ENCODE measurements around the gene KIFC3.

Gene KIFC3

GRCh38 chr16:57725151-57725550 is 77.1 kb downstream of the KIFC3 start:
- no peak for DNase-seq (ENCODE audit: low read depth)
- no peak overlapping the region for H3K4me3 ChIP-seq (ENCODE audit: low read depth, low read length)
- TF ChIP-seq CTCF (IDR thresholded peaks at IDR 0.05; ENCODE audit: low read depth, low read length) (no peak), MYC (IDR thresholded peaks at IDR 0.05; ENCODE audit: low read depth, low read length) (no peak), POLR2A (IDR thresholded peaks at IDR 0.05; ENCODE audit: extremely low read depth, insufficient read length) (no peak)
- TF ChIP-seq, protein P1, sequence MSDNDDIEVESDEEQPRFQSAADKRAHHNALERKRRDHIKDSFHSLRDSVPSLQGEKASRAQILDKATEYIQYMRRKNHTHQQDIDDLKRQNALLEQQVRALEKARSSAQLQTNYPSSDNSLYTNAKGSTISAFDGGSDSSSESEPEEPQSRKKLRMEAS (IDR thresholded peaks at IDR 0.05; ENCODE audit: low read depth, low read length) = no peak

DNA sequence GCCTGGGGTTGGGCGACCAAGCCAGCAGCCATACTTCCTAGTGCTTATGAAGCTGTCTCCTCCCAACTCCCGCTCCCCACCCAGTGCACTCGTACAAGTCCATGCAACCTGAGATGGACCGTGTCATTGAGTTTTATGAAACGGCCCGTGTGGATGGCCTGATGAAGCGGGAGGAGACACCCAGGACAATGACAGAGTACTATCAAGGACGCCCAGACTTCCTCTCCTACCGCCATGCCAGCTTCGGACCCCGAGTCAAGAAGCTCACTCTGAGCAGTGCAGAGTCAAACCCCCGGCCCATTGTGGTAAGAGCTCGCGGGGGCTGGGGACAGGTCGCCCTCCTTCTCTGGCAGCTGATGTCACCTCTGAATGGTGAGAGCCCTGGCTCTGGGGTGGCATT is 77.8 kb downstream of the KIFC3 start:
- TF ChIP-seq POLR2A (IDR thresholded peaks at IDR 0.05; ENCODE audit: extremely low read depth, insufficient read length) = no peak
- TF ChIP-seq CTCF (IDR thresholded peaks at IDR 0.05; ENCODE audit: low read depth, low read length) = no peak
- no peak for TF ChIP-seq MYC (IDR thresholded peaks at IDR 0.05; ENCODE audit: low read depth, low read length)
- TF ChIP-seq, protein P1 (IDR thresholded peaks at IDR 0.05; ENCODE audit: low read depth, low read length) = no peak
- H3K4me3 ChIP-seq (ENCODE audit: low read depth, low read length) = no peak overlapping the region
- DNase-seq (ENCODE audit: low read depth) = no peak

DNA sequence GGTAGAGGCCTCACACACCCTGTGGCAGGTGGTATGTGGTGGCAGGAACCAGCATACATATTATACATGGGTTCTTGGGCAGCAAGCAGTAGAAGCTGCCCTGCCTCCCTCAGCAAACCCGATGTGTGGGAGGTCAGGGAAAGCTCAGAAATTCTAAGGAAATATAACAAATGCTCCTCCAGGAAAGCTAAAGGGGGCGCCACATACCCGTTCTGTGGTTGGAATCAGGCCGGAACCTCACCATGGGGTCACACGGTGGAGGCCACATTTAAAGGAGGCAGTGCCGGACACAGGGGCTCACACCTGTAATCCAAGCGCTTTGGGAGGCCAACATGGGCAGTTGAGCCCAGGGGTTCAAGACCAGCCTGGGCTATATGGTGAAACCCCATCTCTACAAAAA is 79.1 kb downstream of the KIFC3 start:
- peak; percentile 38 for DNase-seq (ENCODE audit: low read depth)
- no peak overlapping the region for H3K4me3 ChIP-seq (ENCODE audit: low read depth, low read length)
- TF ChIP-seq MYC (IDR thresholded peaks at IDR 0.05; ENCODE audit: low read depth, low read length) (no peak), POLR2A (IDR thresholded peaks at IDR 0.05; ENCODE audit: extremely low read depth, insufficient read length) (no peak), CTCF (IDR thresholded peaks at IDR 0.05; ENCODE audit: low read depth, low read length) (peak; percentile 12)
- TF ChIP-seq, protein P1 (IDR thresholded peaks at IDR 0.05; ENCODE audit: low read depth, low read length) = no peak

- TF ChIP-seq, protein P1 (IDR thresholded peaks at IDR 0.05; ENCODE audit: low read depth, low read length) = no peak
- TF ChIP-seq MYC (IDR thresholded peaks at IDR 0.05; ENCODE audit: low read depth, low read length) (no peak), CTCF (IDR thresholded peaks at IDR 0.05; ENCODE audit: low read depth, low read length) (no peak), POLR2A (IDR thresholded peaks at IDR 0.05; ENCODE audit: extremely low read depth, insufficient read length) (no peak)
- no peak for DNase-seq (ENCODE audit: low read depth)
- no peak overlapping the region for H3K4me3 ChIP-seq (ENCODE audit: low read depth, low read length)
These were observed 79.6 kb downstream of the KIFC3 start for GRCh38 chr16:57722651-57723050.

GRCh38 chr16:57722210-57722499 is 80.1 kb downstream of the KIFC3 start:
- TF ChIP-seq CTCF (IDR thresholded peaks at IDR 0.05; ENCODE audit: low read depth, low read length) = no peak
- TF ChIP-seq, protein P1 (IDR thresholded peaks at IDR 0.05; ENCODE audit: low read depth, low read length) = no peak
- TF ChIP-seq MYC (IDR thresholded peaks at IDR 0.05; ENCODE audit: low read depth, low read length) = no peak
- TF ChIP-seq POLR2A (IDR thresholded peaks at IDR 0.05; ENCODE audit: extremely low read depth, insufficient read length) = no peak
- no peak for DNase-seq (ENCODE audit: low read depth)

More at GRCh38 chr16:57722210-57722499, 80.1 kb downstream of the KIFC3 start:
- no peak overlapping the region for H3K4me3 ChIP-seq (ENCODE audit: low read depth, low read length)
